HEK293 (cell line): Measurements from ENCODE around the gene LIMA1.

ENCODE experiments used
- ATF2 ChIP-seq: fragments of 450-650 bp; formaldehyde crosslinking; IDR thresholded peaks from 2 replicates; pipeline ENCODE4 v1.5.1; 2016; ENCODE audit warnings: missing biosample characterization, missing genetic modification characterization, low read depth
- BCL11B ChIP-seq: fragments of 450-650 bp; formaldehyde crosslinking; IDR thresholded peaks from 2 replicates; pipeline ENCODE4 v1.5.1; 2016; ENCODE audit warnings: low read depth, missing biosample characterization, missing genetic modification characterization
- CTCF ChIP-seq: fragments of 450-650 bp; formaldehyde crosslinking; IDR thresholded peaks from 2 replicates; pipeline ENCODE4 v1.5.1; 2016; ENCODE audit warnings: missing biosample characterization, missing genetic modification characterization
- MZF1 ChIP-seq: fragments of 450-650 bp; formaldehyde crosslinking; IDR thresholded peaks from 2 replicates; pipeline ENCODE4 v1.5.1; 2017; ENCODE audit warnings: missing biosample characterization, missing genetic modification characterization, borderline replicate concordance
- ZBTB20 ChIP-seq: fragments of 450-650 bp; formaldehyde crosslinking; IDR thresholded peaks from 2 replicates; pipeline ENCODE4 v1.5.1; 2016; ENCODE audit warnings: missing biosample characterization, missing genetic modification characterization
- ZNF664 ChIP-seq: fragments of 450-650 bp; formaldehyde crosslinking; IDR thresholded peaks from 2 replicates; pipeline ENCODE4 v1.5.1; 2016; ENCODE audit warnings: missing biosample characterization, missing genetic modification characterization

- no peak for TF ChIP-seq CTCF
- TF ChIP-seq ZNF664 = no peak
- TF ChIP-seq MZF1 (tag by site-specific recombination) = no peak
- no peak for TF ChIP-seq ZBTB20
- no peak for TF ChIP-seq BCL11B
- no peak for TF ChIP-seq ATF2 (tag by site-specific recombination)
Measured at GRCh38 chr12:50200552-50201273, 82.6 kb downstream of the LIMA1 start.
